Activated naive CD4-positive, alpha-beta T cell (primary cell): ENCODE results near the gene BANP.
"Not testable (repeated sequence)": the region's sequence is repeated elsewhere in the genome, so short reads cannot be mapped to it uniquely, and the experiment has no call there.

Experiments used
- DNase-seq, 4 experiments: peaks; one replicate each; lab custom pipeline; 2025; lab: John Stamatoyannopoulos, UW

The BANP gene

GRCh38 chr16:88015806-88016140 is 64.5 kb downstream of the BANP start:
- no peak for DNase-seq

DNA sequence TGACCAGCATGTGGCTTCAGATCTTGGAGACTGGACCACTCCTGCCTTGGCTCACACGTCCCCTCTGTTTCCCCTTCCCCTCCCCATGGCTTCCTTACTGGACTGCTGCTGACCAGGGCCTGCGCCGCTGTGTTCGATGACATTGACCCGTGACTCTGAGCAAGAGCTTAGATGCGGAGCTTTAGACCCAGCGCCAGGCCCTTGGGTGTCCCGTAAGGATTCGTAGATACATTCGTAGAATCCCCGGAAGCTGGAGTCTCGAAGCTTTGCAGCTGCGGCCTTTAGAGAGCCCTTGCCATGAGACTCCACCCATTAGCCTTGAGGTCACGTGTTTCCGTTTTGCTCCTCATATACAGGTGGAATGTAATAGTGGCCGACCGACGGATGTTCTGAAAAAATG is 65.2 kb downstream of the BANP start:
- not testable (repeated sequence) for DNase-seq

GRCh38 chr16:88016964-88017363 is 65.7 kb downstream of the BANP start:
- no peak for DNase-seq

DNA sequence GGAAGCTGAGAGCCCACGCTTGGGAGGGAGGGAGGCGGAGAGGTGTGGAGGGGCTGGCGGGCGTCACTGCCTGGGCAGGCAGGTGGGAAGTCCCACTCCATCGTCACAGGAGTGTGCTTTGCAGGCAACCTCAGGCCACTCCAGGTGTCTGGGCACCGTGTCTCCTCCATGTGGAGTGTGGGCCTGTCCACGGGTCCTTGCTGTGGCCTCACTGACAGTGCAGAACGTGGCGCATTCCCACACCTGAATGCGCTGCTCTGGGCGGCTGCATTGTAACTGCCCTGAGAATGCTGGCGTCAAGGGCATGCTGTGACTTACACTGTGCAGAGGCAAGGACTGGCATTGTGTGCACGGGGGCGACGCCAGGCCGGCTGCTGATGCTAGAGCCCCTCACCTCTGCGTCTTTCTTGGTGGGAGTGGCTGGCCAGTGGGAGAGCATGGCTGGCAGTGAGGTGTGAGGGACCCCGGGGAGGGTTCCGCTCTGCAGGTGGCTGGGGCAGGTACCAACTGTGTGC is 66.4 kb downstream of the BANP start:
- DNase-seq: no peak

- DNase-seq: not testable (repeated sequence)
Observed at GRCh38 chr16:88018382-88018781, 67.1 kb downstream of the BANP start.

DNA sequence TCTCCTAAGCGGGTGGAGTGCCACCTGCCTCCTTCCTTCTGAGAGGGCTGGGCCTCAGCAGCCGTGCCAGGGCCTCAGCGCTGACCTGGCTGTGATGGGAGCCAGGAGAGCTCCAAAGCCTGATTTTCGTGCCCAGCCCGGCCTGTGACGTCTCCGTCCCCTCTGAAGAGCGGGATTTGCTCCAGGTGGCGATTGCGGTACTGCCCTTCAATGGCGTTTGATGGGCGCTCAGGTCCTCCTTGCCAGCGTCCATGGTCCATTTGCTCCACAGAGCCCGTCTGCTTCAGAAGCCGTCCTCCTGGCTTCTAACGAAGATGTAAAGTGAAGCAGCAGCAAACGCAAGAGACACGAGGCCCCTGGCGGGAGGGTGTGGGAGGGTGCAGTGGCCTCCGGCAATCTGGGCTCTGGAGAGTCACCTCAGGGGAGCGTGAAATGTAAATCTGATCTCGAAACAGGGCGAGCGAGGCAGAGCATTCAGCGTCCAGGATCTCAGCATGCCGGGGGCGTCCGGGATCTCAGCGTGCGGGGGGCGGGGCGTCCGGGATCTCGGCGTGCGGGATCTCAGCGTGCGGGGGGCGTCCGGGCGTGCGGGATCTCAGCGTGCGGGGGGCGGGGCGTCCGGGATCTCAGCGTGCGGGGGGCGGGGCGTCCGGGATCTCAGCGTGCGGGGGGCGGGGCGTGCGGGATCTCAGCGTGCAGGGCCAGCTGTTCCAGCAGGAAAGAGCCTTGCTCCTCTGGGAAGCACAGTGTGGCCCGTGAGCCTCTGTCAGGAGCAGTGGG is 68.0 kb downstream of the BANP start:
- not testable (repeated sequence) for DNase-seq

- no peak for DNase-seq
Observed at GRCh38 chr16:88019821-88020515, 68.7 kb downstream of the BANP start.

GRCh38 chr16:88020516-88020885 is 69.3 kb downstream of the BANP start:
- no peak for DNase-seq

GRCh38 chr16:88021041-88021970 is 70.1 kb downstream of the BANP start:
- DNase-seq: not testable (repeated sequence)

GRCh38 chr16:88022076-88023042 is 71.1 kb downstream of the BANP start:
- DNase-seq: no peak

DNA sequence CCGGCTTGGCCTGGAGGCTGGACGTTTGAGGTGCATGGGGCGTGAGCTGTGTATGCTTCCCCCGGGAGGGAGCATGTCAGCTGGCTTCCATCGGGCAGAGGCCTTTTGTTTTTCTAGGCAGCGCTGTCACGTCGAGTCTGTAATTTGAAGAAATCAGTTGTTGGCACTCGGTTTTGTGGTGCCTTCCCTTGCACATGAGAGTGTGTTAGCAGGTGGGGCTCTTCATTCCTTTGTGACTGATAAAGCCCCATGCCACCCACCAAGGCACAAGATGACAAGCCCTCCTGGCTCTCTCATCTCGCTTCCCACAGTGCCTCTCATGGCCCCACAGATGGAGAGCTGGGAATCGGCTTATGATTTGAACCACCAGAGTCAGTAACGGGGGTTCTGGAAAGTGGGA is 72.1 kb downstream of the BANP start:
- DNase-seq: no peak

- no peak for DNase-seq
Observed at GRCh38 chr16:88023786-88024185, 72.6 kb downstream of the BANP start.

DNA sequence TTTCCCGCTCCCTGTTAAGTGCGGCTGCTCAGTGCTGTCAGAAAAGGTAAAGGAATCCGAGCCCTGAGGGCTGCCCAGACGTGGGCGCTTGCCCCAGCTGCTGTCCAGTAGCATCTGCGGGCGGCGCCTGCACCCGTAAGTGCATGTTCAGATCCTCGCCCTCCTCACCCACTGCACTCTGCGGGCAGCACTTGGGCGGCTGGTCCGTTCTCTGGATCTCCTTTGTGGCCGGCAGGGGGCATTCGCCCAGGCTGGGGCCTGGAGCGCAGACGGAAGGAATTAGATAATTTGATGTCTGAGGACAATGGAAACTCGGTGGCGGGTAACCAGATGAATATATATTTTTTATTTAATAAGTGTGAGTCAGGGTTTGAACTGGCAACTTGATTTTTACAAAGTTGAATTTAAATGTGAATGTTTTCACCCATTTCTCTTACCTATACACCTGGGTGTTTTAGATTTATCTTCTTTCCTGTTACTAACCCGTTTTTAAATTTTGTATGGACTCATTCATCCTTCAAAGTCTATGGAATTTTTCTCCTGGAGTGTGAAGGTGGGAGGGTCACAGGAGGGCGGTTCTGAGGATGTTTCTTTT is 73.4 kb downstream of the BANP start:
- not testable (repeated sequence) for DNase-seq

GRCh38 chr16:88025086-88025492 is 73.9 kb downstream of the BANP start:
- DNase-seq: not testable (repeated sequence)

GRCh38 chr16:88025828-88026555 is 74.8 kb downstream of the BANP start:
- not testable (repeated sequence) for DNase-seq

DNA sequence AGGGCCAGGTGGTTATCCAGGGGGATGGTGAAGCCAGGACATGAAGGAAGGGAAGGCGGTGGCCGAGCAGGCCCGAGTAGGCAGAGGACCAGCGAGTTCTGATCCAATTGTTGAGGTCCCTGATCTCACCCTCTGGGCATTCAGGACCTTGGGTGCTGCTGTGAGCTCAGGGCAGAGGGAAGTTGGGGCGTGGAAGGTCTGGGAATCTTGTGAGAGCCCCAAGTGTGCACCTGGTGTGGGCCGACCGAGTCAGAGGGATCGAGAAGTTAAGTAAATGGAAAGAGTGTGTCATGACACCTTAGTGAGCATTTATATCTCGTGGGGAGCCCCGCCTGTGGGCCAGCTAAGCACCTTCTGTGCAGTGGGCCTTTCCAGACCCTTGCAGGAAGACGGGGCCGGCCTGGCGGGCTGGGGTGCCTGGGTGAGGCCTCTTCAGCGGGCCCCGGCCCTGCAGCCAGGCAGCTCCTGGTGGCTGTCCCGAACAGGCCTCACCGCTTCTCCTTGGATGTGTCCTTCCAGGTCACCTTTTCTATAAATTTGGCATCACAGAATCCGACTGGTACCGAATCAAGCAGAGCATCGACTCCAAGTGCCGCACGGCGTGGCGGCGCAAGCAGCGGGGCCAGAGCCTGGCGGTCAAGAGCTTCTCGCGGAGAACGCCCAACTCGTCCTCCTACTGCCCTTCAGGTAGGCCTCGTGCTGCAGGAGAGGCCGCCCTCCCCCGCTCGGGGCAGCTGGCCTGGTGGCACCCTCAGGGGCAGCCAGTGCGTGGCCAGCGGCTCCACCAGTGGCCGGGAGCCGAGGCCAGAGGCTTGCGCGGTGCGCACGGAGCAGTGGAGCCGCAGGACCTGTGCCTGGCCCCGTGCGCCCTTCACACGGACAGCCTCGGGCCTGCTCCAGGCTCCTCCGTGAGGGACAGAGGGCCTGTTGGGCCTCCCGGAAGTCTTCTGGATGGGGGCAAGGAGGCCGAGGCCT is 76.0 kb downstream of the BANP start:
- DNase-seq: no peak

- not testable (repeated sequence) for DNase-seq
Observed at GRCh38 chr16:88028177-88028930, 77.1 kb downstream of the BANP start.

DNA sequence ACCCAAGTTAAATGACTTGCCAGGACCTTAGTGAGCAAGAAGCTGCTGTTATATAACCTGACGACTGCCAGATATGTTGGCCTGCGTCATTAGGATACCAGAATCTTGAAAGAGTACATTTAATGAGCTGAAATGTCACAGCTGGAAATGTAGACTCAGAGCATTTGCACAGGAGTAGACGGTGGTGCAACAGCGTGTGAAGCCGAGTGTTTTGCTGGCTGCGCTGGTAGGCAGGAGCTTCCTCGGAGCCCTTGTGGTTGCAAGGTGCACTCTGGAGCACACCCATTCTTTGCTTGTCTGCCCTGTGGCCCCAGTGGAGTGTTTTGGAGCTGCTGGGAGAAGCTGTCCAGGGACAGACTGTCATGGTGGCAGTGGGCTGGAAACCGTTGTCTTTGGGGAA is 79.3 kb downstream of the BANP start:
- DNase-seq: no peak
